ENCODE results near the gene CACNG4.

GRCh38 chr17:67058036-67058435 is 93.5 kb downstream of the CACNG4 start:
- TF ChIP-seq CTCF (conservative IDR thresholded peaks at IDR 0.05) (no peak), ZFX (IDR thresholded peaks at IDR 0.05) (no peak)

Data from C4-2B (cell line).